HepG2 (cell line): ENCODE results near the gene ADIPOR1. TPM values are rescaled to one million over a fixed set of nuclear protein-coding genes. Genes with fewer than 3 reads are reported as not detected.

Experiments
- AHR ChIP-seq: IDR thresholded peaks from 2 replicates; pipeline ENCODE4 v1.6.1; 2018; ENCODE audit warnings: missing genetic modification reagents, missing compliant biosample characterization
- AKNA ChIP-seq: sonication (generic); formaldehyde crosslinking; IDR thresholded peaks from 2 replicates; pipeline ENCODE4 v1.4.0; 2020; ENCODE audit warnings: missing genetic modification reagents, borderline replicate concordance
- ATM ChIP-seq: fragments of 450-650 bp; IDR thresholded peaks from 2 replicates; pipeline ENCODE4 v1.7.1; 2017; ENCODE audit warnings: mild to moderate bottlenecking, borderline replicate concordance
- CENPT ChIP-seq: sonication (generic); formaldehyde crosslinking; IDR thresholded peaks from 2 replicates; pipeline ENCODE4 v1.8.0; 2022; ENCODE audit warnings: low read depth, mild to moderate bottlenecking, moderate library complexity, missing genetic modification reagents
- CREM ChIP-seq, 2 experiments: sonication (generic) in 1 of 2; formaldehyde crosslinking in 1 of 2; IDR thresholded peaks; 2 replicates each; pipeline versions ENCODE4 v1.4.0 to v1.6.1; 2016 to 2020; ENCODE audit warnings: antibody characterized with exemption in 1 of 2, mild to moderate bottlenecking in 1 of 2, missing genetic modification reagents in 1 of 2
- HDAC1 ChIP-seq: sonication (generic); formaldehyde crosslinking; IDR thresholded peaks from 2 replicates; pipeline ENCODE4 v1.5.1; 2020; ENCODE audit warnings: mild to moderate bottlenecking, missing genetic modification reagents
- HNRNPK ChIP-seq: fragments of 200-400 bp; formaldehyde crosslinking; IDR thresholded peaks from 2 replicates; pipeline ENCODE4 v1.6.1; 2018; ENCODE audit warnings: low read length, low read depth, moderate library complexity, mild to moderate bottlenecking; ENCODE audit not compliant: poor library complexity, severe bottlenecking
- IRF1 ChIP-seq: sonication (generic); formaldehyde crosslinking; IDR thresholded peaks from 2 replicates; pipeline ENCODE4 v1.4.0; 2020; ENCODE audit warnings: low read depth, mild to moderate bottlenecking, missing genetic modification reagents
- KLF13 ChIP-seq: sonication (generic); formaldehyde crosslinking; IDR thresholded peaks from 2 replicates; pipeline ENCODE4 v1.4.0; 2020; ENCODE audit warnings: mild to moderate bottlenecking, missing genetic modification reagents
- MLLT10 ChIP-seq: sonication (generic); formaldehyde crosslinking; IDR thresholded peaks from 2 replicates; pipeline ENCODE4 v1.4.0; 2020; ENCODE audit warnings: missing genetic modification reagents
- MNT ChIP-seq: fragments of 450-650 bp; IDR thresholded peaks from 2 replicates; pipeline ENCODE4 v1.6.1; 2016
- RFXAP ChIP-seq: sonication (generic); formaldehyde crosslinking; IDR thresholded peaks from 2 replicates; pipeline ENCODE4 v1.4.0; 2020; ENCODE audit warnings: missing genetic modification reagents, borderline replicate concordance
- TERF1 ChIP-seq: sonication (generic); formaldehyde crosslinking; IDR thresholded peaks from 2 replicates; pipeline ENCODE4 v1.8.0; 2022; ENCODE audit warnings: mild to moderate bottlenecking, missing genetic modification reagents, moderate library complexity
- ZBTB21 ChIP-seq: sonication (generic); formaldehyde crosslinking; IDR thresholded peaks from 2 replicates; pipeline ENCODE4 v1.4.0; 2020; ENCODE audit warnings: missing genetic modification reagents
- ZNF292 ChIP-seq: sonication (generic); formaldehyde crosslinking; IDR thresholded peaks from 2 replicates; pipeline ENCODE4 v1.8.1; 2022; ENCODE audit warnings: mild to moderate bottlenecking, low read depth, missing genetic modification reagents, borderline replicate concordance
- ZNF337 ChIP-seq: sonication (generic); formaldehyde crosslinking; IDR thresholded peaks from 2 replicates; pipeline ENCODE4 v1.5.1; 2020; ENCODE audit warnings: missing genetic modification reagents, low read depth, mild to moderate bottlenecking, borderline replicate concordance
- ZNF468 ChIP-seq: sonication (generic); formaldehyde crosslinking; IDR thresholded peaks from 2 replicates; pipeline ENCODE4 v1.8.0; 2022; ENCODE audit warnings: mild to moderate bottlenecking, moderate library complexity, missing genetic modification reagents
- ZNF562 ChIP-seq: sonication (generic); formaldehyde crosslinking; IDR thresholded peaks from 2 replicates; pipeline ENCODE4 v1.8.0; 2022; ENCODE audit warnings: missing genetic modification reagents, borderline replicate concordance
- ZNF598 ChIP-seq: sonication (generic); formaldehyde crosslinking; IDR thresholded peaks from 2 replicates; pipeline ENCODE4 v1.5.1; 2020; ENCODE audit warnings: mild to moderate bottlenecking, missing genetic modification reagents, borderline replicate concordance
- ZNF709 ChIP-seq: sonication (generic); formaldehyde crosslinking; IDR thresholded peaks from 2 replicates; pipeline ENCODE4 v1.5.0; 2020; ENCODE audit warnings: mild to moderate bottlenecking, missing genetic modification reagents
- ZSCAN30 ChIP-seq: sonication (generic); formaldehyde crosslinking; IDR thresholded peaks from 2 replicates; pipeline ENCODE4 v1.5.0; 2020; ENCODE audit warnings: mild to moderate bottlenecking, missing genetic modification reagents
- polyA plus RNA-seq, 8 experiments: library from polyadenylated mRNA; depleted of rRNA in 3 of 8; stranded (reverse) in 7 of 8; unstranded in 1 of 8; fragments of >200 nt; fragmentation: Illumina TruSeq in 4 of 8; extraction: Trizol in 4 of 8; gene quantifications; 2 replicates each; pipeline versions ENCODE4 v1.2.1 to v1.2.3, GENCODE V29; 2011 to 2016; ENCODE audit warnings: low read depth in 4 of 8, missing spikeins in 1 of 8, mixed read lengths in 1 of 8; ENCODE audit not compliant: insufficient read depth in 1 of 8
- total RNA-seq, 5 experiments: library from RNA; depleted of rRNA; stranded (reverse); fragments of >200 nt; fragmentation: Illumina TruSeq; extraction: Trizol; gene quantifications; 2 replicates each; pipeline ENCODE4 v1.2.3, GENCODE V29; 2016; ENCODE audit warnings: low read depth in 1 of 5

Gene ADIPOR1
- total and polyA plus RNA-seq, 2 of the 13 experiments (the other 11 are each of a cell fraction or from before 2014, with no cell fraction given): 60.0 to 141 TPM

- TF ChIP-seq ZNF598 (no peak), IRF1 (CRISPR knock-in tag) (no peak), RFXAP (CRISPR knock-in tag) (no peak), ZNF292 (CRISPR knock-in tag) (no peak), ZNF468 (CRISPR knock-in tag) (no peak), ATM (no peak), ZNF337 (CRISPR knock-in tag) (no peak), CREM (IDR thresholded peaks at IDR 0.05) (no peak), CREM (CRISPR knock-in tag; IDR thresholded peaks at IDR 0.05) (no peak), MNT (no peak), ZNF709 (CRISPR knock-in tag) (0 out of 2 replicates have a peak, but pooled peaks have one; percentile 30), HDAC1 (CRISPR knock-in tag) (peak; percentile 69), AHR (CRISPR knock-in tag) (no peak; the same call in 1 of the 2 replicates), ZSCAN30 (no peak), CENPT (CRISPR knock-in tag) (0 out of 2 replicates have a peak, but pooled peaks have one; percentile 42), ZBTB21 (CRISPR knock-in tag) (no peak), MLLT10 (CRISPR knock-in tag) (no peak), ZNF562 (CRISPR knock-in tag) (no peak), KLF13 (CRISPR knock-in tag) (no peak), AKNA (no peak), HNRNPK (no peak), TERF1 (CRISPR knock-in tag) (no peak)
Measured at GRCh38 chr1:202957733-202958543, at the start of gene ADIPOR1 (continued).
